Ecto neural progenitor cell (in vitro differentiated cells): ENCODE measurements around the gene CES2.
"Not testable (repeated sequence)": the region's sequence is repeated elsewhere in the genome, so short reads cannot be mapped to it uniquely, and the experiment has no call there.

ENCODE experiments used
- DNase-seq: peaks from one replicate; pipeline ENCODE4 v3.0.0-alpha.2; 2018; ENCODE audit warnings: low spot score

Gene CES2

GRCh38 chr16:66935314-66936011, at the start of gene CES2:
CES2 (plus strand) TSS chr16:66935516; CDS start chr16:66935636, 120 bp downstream.
- no peak for DNase-seq

- DNase-seq = no peak
Measured at GRCh38 chr16:66886321-66886720, 49.0 kb upstream of the CES2 start.

- no peak for DNase-seq
Measured at GRCh38 chr16:66886914-66887313, 48.4 kb upstream of the CES2 start.

- DNase-seq = no peak
Measured at GRCh38 chr16:66888647-66889615, 46.4 kb upstream of the CES2 start.

GRCh38 chr16:66889622-66890021, 45.7 kb upstream of the CES2 start:
- DNase-seq = no peak

GRCh38 chr16:66890799-66891198, 44.5 kb upstream of the CES2 start:
- DNase-seq = no peak

- no peak for DNase-seq
Measured at GRCh38 chr16:66891360-66891759, 44.0 kb upstream of the CES2 start.

- no peak for DNase-seq
Measured at GRCh38 chr16:66891797-66892196, 43.5 kb upstream of the CES2 start.

- no peak for DNase-seq
Measured at GRCh38 chr16:66894055-66894454, 41.3 kb upstream of the CES2 start.

GRCh38 chr16:66894948-66895688, 40.2 kb upstream of the CES2 start:
- DNase-seq = peak; percentile 71

- no peak for DNase-seq
Measured at GRCh38 chr16:66895689-66895979, 39.7 kb upstream of the CES2 start.

- DNase-seq = no peak
Measured at GRCh38 chr16:66895999-66896398, 39.3 kb upstream of the CES2 start.

GRCh38 chr16:66896682-66897081, 38.6 kb upstream of the CES2 start:
- not testable (repeated sequence) for DNase-seq

GRCh38 chr16:66898207-66898606, 37.1 kb upstream of the CES2 start:
- DNase-seq = no peak

GRCh38 chr16:66898933-66899309, 36.4 kb upstream of the CES2 start:
- no peak for DNase-seq

- no peak for DNase-seq
Measured at GRCh38 chr16:66899310-66899944, 35.9 kb upstream of the CES2 start.

GRCh38 chr16:66899945-66900710, 35.2 kb upstream of the CES2 start:
- no peak for DNase-seq

- DNase-seq = no peak
Measured at GRCh38 chr16:66900721-66901441, 34.4 kb upstream of the CES2 start.

- DNase-seq = no peak
Measured at GRCh38 chr16:66901626-66902025, 33.7 kb upstream of the CES2 start.

- DNase-seq = no peak
Measured at GRCh38 chr16:66902648-66903543, 32.4 kb upstream of the CES2 start.
